NCI-H2171 treated with DMSO at 0.1 percent for 48 hours (cell line): Measurements from ENCODE around the gene CEPT1.
"Not testable (repeated sequence)": the region's sequence is repeated elsewhere in the genome, so short reads cannot be mapped to it uniquely, and the experiment has no call there.

ENCODE experiments used
- DNase-seq: peaks from one replicate; lab custom pipeline; 2025; lab: John Stamatoyannopoulos, UW

CEPT1 gene

DNA sequence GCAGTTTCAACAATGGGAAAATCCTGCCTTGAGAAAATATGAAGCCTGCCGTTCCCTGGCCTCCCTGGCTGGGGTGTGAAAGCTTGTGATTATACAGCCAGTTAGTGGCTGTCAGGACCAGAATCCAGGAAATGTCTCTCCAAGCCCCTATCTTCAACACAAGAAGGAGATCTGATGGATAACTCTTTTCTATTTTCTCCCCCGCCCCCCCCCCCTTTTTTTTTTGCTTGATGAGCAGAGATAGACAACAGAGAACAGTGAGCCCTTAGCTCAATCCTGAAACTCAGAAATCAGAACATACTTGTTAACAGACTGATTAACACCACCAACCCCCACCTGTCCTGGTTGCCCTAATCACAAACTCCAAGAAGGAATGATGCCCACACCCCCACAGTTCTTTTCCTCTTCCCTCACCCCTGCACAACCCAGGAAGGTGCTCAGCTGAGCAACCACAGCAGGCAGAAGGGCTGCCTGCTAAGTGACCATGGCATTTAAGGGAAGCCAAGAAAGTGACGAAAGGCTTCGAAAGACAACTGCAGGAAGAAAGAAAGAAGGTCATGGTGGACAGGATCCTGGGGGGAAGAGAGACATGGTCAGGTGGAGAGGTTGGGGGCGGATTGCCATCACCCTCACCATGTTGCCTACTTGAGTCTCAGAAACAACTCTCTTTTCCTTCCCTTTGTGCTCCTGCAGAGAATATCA is 72.8 kb downstream of the CEPT1 start:
- no peak for DNase-seq

GRCh38 chr1:111213412-111213811 is 73.4 kb downstream of the CEPT1 start:
- DNase-seq: no peak

GRCh38 chr1:111214074-111214801 is 74.2 kb downstream of the CEPT1 start:
- DNase-seq: no peak

DNA sequence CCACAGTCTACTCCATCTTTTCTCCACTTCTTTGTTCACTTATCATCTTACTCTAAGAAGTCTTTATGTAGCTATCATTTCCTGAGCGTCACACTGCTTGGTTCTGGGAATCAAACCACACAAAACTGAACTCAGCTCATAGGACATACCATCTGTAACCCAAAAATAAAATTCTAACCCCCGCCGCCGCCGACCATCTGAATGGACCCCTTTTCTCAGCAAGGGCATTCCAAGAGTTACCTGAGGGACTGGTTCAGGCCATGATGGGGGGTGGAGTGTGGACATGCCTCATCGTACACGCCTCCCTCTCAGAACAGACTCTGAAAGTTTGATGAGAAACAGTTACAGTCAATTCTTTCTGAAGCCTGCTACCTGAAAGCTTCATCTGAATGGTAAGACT is 74.9 kb downstream of the CEPT1 start:
- DNase-seq: no peak

GRCh38 chr1:111215285-111215684 is 75.3 kb downstream of the CEPT1 start:
- not testable (repeated sequence) for DNase-seq

GRCh38 chr1:111216751-111217150 is 76.7 kb downstream of the CEPT1 start:
- no peak for DNase-seq

- no peak for DNase-seq
These were observed 77.3 kb downstream of the CEPT1 start for GRCh38 chr1:111217183-111217910.

GRCh38 chr1:111218701-111219556 is 78.9 kb downstream of the CEPT1 start:
- DNase-seq: no peak

- no peak for DNase-seq
These were observed 79.7 kb downstream of the CEPT1 start for GRCh38 chr1:111219557-111220286.

DNA sequence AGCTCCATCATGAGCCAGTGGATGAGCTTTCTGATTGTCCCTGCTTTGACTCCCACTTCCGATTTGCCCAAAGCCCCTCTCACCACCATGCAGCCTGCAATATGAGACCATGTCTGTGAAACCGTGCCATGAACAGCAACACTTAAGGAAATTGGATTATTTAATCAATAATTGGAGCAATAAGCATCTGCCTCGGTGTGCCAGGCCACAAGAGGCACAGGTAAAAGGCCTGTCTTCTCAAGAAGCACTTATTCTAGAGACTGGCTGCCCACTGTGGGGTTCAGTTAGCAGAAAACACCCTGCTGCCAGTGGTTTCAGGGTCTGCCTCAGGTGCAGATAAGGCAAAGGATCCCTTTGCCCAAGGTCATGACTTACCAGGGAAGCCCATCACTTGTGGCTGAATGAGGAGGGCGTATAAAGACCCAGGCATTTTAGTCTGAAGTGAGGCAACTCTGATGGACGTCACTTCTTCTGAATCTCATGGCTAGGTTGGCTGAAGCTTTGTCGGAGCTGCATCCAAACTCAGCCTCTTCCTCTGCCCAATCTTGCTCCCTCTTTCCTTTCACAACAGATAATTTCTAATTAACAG is 80.4 kb downstream of the CEPT1 start:
- no peak for DNase-seq

DNA sequence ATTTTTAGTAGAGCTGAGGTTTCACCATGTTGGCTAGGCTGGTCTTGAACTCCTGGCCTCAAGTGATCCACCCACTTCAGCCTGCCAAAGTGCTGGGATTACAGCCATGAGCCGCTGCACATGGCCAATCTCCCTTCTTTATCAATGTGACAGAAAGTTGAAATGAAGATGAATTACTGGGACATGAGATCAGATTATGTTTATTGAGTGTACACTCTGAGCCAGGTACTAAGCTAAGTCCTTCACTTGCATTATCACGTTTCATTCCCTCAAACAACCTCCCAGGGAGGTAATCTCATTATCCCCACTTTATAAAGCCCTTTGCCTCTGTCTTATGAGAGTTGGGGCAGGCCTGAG is 81.2 kb downstream of the CEPT1 start:
- DNase-seq: no peak

DNA sequence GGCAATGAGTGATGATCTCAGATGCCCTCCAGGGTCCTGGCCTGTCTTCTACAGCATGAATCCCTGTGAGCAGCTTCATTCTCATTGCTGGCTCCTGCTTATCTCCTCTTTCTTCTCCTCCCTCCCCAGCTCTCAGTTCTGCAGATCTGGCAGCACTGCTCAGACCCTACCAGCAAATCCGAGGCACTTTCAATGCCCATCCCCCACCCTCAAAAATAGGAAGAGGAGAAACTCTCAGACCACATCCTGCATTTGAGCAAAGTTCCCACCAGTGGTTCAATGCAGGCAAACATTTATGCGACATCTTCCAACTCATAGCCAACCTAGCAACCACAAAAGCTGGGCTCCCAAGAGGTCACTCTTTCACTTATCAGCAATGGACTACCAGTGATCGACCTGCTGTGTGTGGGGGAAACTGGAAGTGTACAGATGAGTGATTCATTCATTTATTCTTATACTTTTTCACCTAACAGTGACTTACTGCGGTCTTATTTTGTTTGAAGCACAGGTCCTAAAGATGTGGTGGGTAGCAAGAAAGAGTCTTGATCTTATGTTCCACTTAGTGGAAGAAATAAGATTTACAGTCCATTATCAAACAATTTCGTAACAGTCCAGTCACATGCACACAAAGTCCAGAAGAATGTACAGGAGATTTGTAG is 81.7 kb downstream of the CEPT1 start:
- DNase-seq: no peak

GRCh38 chr1:111222308-111223125 is 82.5 kb downstream of the CEPT1 start:
- DNase-seq: peak; percentile 47

DNA sequence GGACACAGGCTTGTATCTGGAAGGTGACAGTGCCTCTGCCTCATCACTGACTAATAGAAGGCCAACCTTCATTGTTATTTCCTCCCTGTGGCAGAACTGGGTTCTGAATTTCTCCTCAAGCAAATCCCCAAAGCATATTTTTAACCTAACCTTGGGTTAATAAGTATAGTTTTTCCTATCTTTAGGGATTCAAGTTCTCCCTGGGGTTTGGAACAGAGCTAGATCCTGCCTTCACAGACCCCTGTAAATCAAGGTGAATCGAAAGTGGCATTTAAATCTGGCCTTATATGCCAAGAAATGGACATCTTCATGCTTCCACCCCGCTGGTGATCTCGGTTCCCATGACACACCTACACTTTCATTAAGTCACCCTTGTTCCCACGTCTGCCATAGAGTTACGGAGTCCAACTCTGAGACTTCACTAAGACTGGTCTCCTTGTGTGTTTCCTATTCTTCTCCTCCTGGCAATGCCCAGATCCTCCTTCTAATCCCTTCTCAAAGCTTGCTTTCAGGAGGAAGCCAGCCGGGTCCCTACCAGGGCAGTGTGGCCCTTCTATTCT is 83.2 kb downstream of the CEPT1 start:
- no peak for DNase-seq

DNA sequence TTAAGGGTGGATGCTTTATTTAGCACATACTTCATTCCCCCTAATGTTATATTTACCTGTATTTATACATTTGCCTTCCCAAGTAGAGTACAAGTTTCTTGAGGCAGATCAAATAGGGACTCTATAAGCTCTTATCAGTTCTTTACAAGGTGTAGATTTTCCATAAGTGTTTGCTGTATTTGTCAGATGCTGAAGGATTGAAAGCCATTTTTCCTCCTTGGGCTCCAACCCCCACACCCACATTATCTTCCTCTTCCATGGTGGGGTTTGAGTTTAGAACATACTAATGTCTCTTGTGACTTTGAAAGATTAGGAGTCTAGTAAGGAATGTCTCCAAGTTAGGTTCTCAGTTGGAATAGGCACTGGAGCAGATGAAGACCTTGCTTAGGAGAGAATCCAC is 85.1 kb downstream of the CEPT1 start:
- no peak for DNase-seq

DNA sequence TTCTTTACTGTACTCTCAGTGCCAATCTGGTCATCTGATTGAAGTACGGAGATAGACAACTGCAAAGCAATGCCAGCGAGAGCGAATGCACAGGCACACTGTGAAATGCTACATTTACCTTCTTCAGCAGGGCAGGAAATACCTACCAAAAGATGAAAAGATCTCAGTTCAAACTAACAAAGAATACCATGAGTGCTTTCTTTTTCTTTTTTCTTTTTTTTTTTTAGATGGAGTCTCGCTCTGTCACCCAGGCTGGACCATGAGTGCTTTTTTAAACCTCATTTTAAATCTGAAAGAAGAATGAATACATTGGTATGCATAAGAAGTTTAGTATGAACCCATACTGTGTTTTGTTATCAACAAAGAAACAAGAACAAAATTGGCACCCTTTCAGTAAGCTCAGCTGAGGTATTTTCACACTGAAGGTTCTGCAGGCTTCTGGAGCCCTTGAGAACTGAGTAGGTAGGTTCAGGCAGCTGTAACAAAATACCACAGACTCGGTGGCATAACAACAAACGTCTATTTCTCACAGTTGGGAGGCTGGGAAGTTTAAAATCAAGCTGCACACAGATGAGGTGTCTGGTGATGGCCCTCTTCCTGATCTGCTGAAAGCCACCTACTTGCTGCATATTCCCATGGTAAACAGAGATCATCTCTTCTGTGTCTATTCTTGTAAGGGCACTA is 85.8 kb downstream of the CEPT1 start:
- DNase-seq: no peak

DNA sequence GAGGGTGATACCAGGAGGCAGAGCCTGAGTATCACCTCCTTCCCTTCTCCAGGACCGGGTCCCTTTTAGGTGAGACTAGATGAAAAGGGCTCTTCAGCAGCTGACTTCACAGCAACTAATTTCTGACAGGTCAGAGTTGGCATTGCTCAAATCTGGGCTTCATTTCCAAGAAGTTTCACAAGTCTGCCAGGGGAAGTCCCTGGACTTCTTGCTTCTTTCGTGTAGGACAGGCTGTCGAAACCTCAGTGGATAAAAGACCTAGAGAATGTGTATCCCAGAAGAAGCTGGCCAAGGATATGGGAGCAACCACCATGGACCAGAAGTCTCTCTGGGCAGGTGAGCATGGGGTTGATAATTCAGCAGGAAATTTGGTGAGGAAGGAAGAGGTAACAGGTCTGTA is 87.4 kb downstream of the CEPT1 start, which contains the start of gene CHI3L2:
CHI3L2 (plus strand) TSS at position 280 of the 400 bp plus-strand sequence; CDS start at position 297, 17 bp downstream.
- no peak for DNase-seq
